Endometrial microvascular endothelial cells (primary cell): ENCODE results near the gene SCMH1. TPM values are rescaled to one million over a fixed set of nuclear protein-coding genes. Genes with fewer than 3 reads are reported as not detected.

Experiments
- in situ Hi-C: cut with HindIII; loops from 2 replicates; pipeline ENCODE4 v1.10.0; 2017; ENCODE audit warnings: low sequenced_read_pairs, low pct_unique_long_range_greater_than_20kb; ENCODE audit errors: inconsistent ontology term
- total RNA-seq: library from RNA; depleted of rRNA; stranded (reverse); fragments of >200 nt; gene quantifications from one replicate; pipeline ENCODE4 v1.2.3, GENCODE V29; 2015; ENCODE audit errors: inconsistent ontology term

Gene SCMH1
- total RNA-seq, result 22.8 TPM

GRCh38 chr1:41241749-41242341 is at the start of gene SCMH1:
TSS of gene SCMH1 (minus strand) at chr1:41242306. CDS start at chr1:41186133, 56,173 bp downstream.
- in situ Hi-C loops, result no loop called here

GRCh38 chr1:41291195-41291594 is 49.1 kb upstream of the SCMH1 start:
- in situ Hi-C loops, result no loop called here

GRCh38 chr1:41289196-41289595 is 47.1 kb upstream of the SCMH1 start:
- in situ Hi-C loops, result no loop called here

- in situ Hi-C loops, result no loop called here
Observed at GRCh38 chr1:41286992-41287391, 44.9 kb upstream of the SCMH1 start.

- in situ Hi-C loops, result no loop called here
Observed at GRCh38 chr1:41286486-41286885, 44.4 kb upstream of the SCMH1 start.

GRCh38 chr1:41285818-41286217 is 43.7 kb upstream of the SCMH1 start:
- in situ Hi-C loops, result no loop called here

- in situ Hi-C loops, result no loop called here
Observed at GRCh38 chr1:41284121-41284520, 42.0 kb upstream of the SCMH1 start.

- in situ Hi-C loops, result no loop called here
Observed at GRCh38 chr1:41282679-41283317, 40.7 kb upstream of the SCMH1 start.

GRCh38 chr1:41281334-41281733 is 39.2 kb upstream of the SCMH1 start:
- in situ Hi-C loops, result no loop called here

GRCh38 chr1:41280202-41281032 is 38.3 kb upstream of the SCMH1 start:
- in situ Hi-C loops, result no loop called here

GRCh38 chr1:41278076-41278475 is 36.0 kb upstream of the SCMH1 start:
- in situ Hi-C loops, result no loop called here

GRCh38 chr1:41277371-41277975 is 35.4 kb upstream of the SCMH1 start:
- in situ Hi-C loops, result no loop called here

GRCh38 chr1:41275831-41276230 is 33.7 kb upstream of the SCMH1 start:
- in situ Hi-C loops, result no loop called here

GRCh38 chr1:41274752-41275545 is 32.8 kb upstream of the SCMH1 start:
- in situ Hi-C loops, result no loop called here

- in situ Hi-C loops, result no loop called here
Observed at GRCh38 chr1:41272601-41273000, 30.5 kb upstream of the SCMH1 start.

GRCh38 chr1:41268154-41268770 is 26.2 kb upstream of the SCMH1 start:
- in situ Hi-C loops, result no loop called here

GRCh38 chr1:41261926-41262618 is 20.0 kb upstream of the SCMH1 start:
- in situ Hi-C loops, result no loop called here

GRCh38 chr1:41260768-41261167 is 18.7 kb upstream of the SCMH1 start:
- in situ Hi-C loops, result no loop called here
